PC-9 (cell line): ENCODE measurements around the gene E2F4. TPM values are rescaled to one million over a fixed set of nuclear protein-coding genes. Genes with fewer than 3 reads are reported as not detected.

Experiments used
- BruUV-seq: library from RNA; stranded (reverse); fragments of 400-500 nt; replicated peaks from 2 replicates; lab custom pipeline; 2021; lab: Mats Ljungman, UMichigan
- CTCF ChIA-PET: fragments of 300-600 bp; sonication (Branson Sonifier 250); formaldehyde crosslinking; loops from one replicate; lab custom pipeline; 2022; ENCODE audit warnings: antibody characterized with exemption; lab: Charles Lee
- POLR2A ChIA-PET: fragments of 300-600 bp; sonication (Branson Sonifier 250); formaldehyde crosslinking; loops from one replicate; lab custom pipeline; 2022; ENCODE audit warnings: antibody characterized with exemption; ENCODE audit not compliant: unreplicated experiment; lab: Charles Lee
- DNase-seq, 2 experiments: peaks; one replicate each; pipeline versions ENCODE4 v3.0.0 to v3.0.0-alpha.2; 2015 to 2022; ENCODE audit warnings: mixed read lengths in 1 of 2
- H2AFZ ChIP-seq: fragments of 200-600 bp; sonication (generic); 2 replicates; pipeline ENCODE4 v1.8.1; 2017; ENCODE audit warnings: antibody characterized with exemption
- H3F3A ChIP-seq: fragments of 200-600 bp; sonication (generic); 2 replicates; pipeline ENCODE4 v1.8.1; 2017; ENCODE audit warnings: antibody characterized with exemption, mild to moderate bottlenecking, low read depth; ENCODE audit not compliant: insufficient read depth
- H3K27ac ChIP-seq: fragments of 200-600 bp; sonication (generic); 2 replicates; pipeline ENCODE4 v1.6.1; 2016; ENCODE audit warnings: mixed run types
- H3K27me3 ChIP-seq: fragments of 200-600 bp; sonication (generic); 2 replicates; pipeline ENCODE4 v1.6.1; 2016; ENCODE audit warnings: low read depth, mixed run types; ENCODE audit not compliant: insufficient read depth
- H3K36me3 ChIP-seq: fragments of 200-600 bp; sonication (generic); 2 replicates; pipeline ENCODE4 v1.6.1; 2016; ENCODE audit warnings: low read depth, mixed run types
- H3K4me1 ChIP-seq: fragments of 200-600 bp; sonication (generic); replicated peaks from 2 replicates; pipeline ENCODE4 v1.6.1; 2016; ENCODE audit warnings: mixed run types; ENCODE audit not compliant: insufficient read depth
- H3K4me2 ChIP-seq: fragments of 200-600 bp; sonication (generic); 2 replicates; pipeline ENCODE4 v1.6.1; 2017; ENCODE audit warnings: mixed run types
- H3K4me3 ChIP-seq: fragments of 200-600 bp; sonication (generic); 2 replicates; pipeline ENCODE4 v1.6.1; 2016; ENCODE audit warnings: mixed run types
- H3K79me2 ChIP-seq: fragments of 200-600 bp; sonication (generic); 2 replicates; pipeline ENCODE4 v1.6.1; 2017; ENCODE audit warnings: low read depth, mixed run types
- H3K9me2 ChIP-seq: fragments of 200-600 bp; sonication (generic); 2 replicates; pipeline ENCODE4 v1.8.1; 2017; ENCODE audit warnings: mild to moderate bottlenecking; ENCODE audit not compliant: insufficient read depth
- H3K9me3 ChIP-seq: fragments of 200-600 bp; sonication (generic); 2 replicates; pipeline ENCODE4 v1.8.1; 2016; ENCODE audit warnings: low read depth; ENCODE audit not compliant: insufficient read depth
- H4K20me1 ChIP-seq: fragments of 200-600 bp; sonication (generic); 2 replicates; pipeline ENCODE4 v1.8.1; 2017; ENCODE audit not compliant: insufficient read depth
- CTCF ChIP-seq: fragments of 200-600 bp; sonication (generic); conservative IDR thresholded peaks from 2 replicates; pipeline ENCODE4 v1.6.1; 2017; ENCODE audit warnings: mixed run types, antibody characterized with exemption, mild to moderate bottlenecking, moderate library complexity
- EZH2 ChIP-seq: fragments of 200-600 bp; sonication (generic); IDR thresholded peaks from 2 replicates; pipeline ENCODE4 v1.8.0; 2017; ENCODE audit warnings: antibody characterized with exemption, low read depth
- intact Hi-C: fragments of 100-400 bp; cut with micrococcal nuclease; formaldehyde crosslinking; loops from one replicate; pipeline ENCODE4 v1.10.0; 2022; ENCODE audit not compliant: unreplicated experiment
- total RNA-seq: library from RNA; stranded (reverse); gene quantifications from 2 replicates; pipeline ENCODE4 v1.2.3, GENCODE V29; 2021

E2F4 gene
- total RNA-seq, 1 experiment from 2014 or later = 78.4 TPM

GRCh38 chr16:67243481-67243880 is 51.5 kb downstream of the E2F4 start:
- Histone ChIP-seq H3K4me1 (peaks cover 73% of the 10 kb centered on the region), H3K27me3 (no peaks in the 10 kb centered on the region), H4K20me1 (no peaks in the 10 kb centered on the region), H3K27ac (peak overlapping the region; percentile 76), H3K79me2 (peaks cover 57% of the 10 kb centered on the region), H3K9me3 (no peaks in the 10 kb centered on the region), H2AFZ (no peak overlapping the region), H3F3A (peaks cover 86% of the 10 kb centered on the region), H3K4me2 (peak overlapping the region; percentile 87), H3K9me2 (no peaks in the 10 kb centered on the region), H3K36me3 (no peaks in the 10 kb centered on the region; the same call in 1 of the 2 replicates), H3K4me3 (no peak overlapping the region)
- no peak for DNase-seq
- ChIA-PET CTCF (interaction anchor here (0.5 kb wide), 1 partner anchor 576 kb away, joined by 3 read pairs; no protein-coding TSS in a partner anchor), POLR2A (no interaction called here)
- no TSS peak for BruUV-seq
- intact Hi-C loops = loop anchor here (10.0 kb wide), 1 partner anchor 991 kb away; the partner anchor contains the start of gene ESRP2
- TF ChIP-seq EZH2 = no peak
- TF ChIP-seq CTCF = no peak

DNA sequence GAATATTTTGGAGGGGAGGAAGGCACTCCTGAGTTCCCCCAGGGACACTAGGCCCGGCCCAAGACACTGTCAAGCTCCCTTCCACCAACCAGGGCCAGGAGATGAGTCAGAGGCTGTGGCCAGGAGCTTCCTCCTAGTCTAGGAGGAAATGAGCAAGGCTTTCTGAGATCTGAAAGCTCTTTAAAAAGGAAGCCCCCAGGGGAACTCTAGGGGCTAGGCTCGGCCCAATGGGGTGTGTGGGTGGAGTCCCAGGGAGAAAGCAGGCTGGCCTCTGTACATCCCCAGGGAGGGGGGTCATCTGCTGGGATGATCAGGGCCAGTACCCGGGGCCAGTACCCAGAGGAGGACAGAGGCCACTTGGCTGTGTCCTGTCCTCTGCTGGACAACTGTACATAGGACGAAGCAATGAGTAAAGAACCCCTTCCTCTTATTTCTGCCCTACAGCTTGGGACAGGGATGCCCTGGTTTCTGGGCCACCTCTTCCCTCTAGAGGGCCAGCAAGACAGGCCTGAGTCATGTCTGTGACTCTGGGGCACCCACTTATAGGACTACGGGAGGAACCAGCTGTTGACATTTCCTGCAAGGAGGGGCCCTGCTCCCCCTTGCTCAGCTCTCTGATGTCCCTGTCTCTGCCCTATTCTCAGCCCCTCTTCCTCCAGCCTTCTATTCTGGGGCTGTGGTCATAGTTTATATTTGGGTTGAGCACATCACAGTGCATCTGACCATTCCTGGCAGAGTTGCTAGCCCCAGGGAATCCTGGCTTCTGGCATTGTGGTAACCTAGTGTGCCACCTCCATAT is 52.6 kb downstream of the E2F4 start:
- peaks cover 70% of the 10 kb centered on the region for H3K4me1 ChIP-seq
- H2AFZ ChIP-seq = no peak overlapping the region
- peak; percentile 71 to 94 for DNase-seq
- peak overlapping the region; percentile 76 for H3K27ac ChIP-seq
- no peaks in the 10 kb centered on the region for H3K9me2 ChIP-seq
- POLR2A ChIA-PET = interaction anchor here (0.5 to 1.0 kb wide), 8 partner anchors 18 to 862 kb away, joined by 3 to 16 read pairs (median 6); partner anchors contain the start of gene TMEM208
- H3K4me3 ChIP-seq = peak overlapping the region; percentile 90; the same call in 1 of the 2 replicates
- H4K20me1 ChIP-seq = no peaks in the 10 kb centered on the region
- peaks cover 76% of the 10 kb centered on the region for H3F3A ChIP-seq
- no peaks in the 10 kb centered on the region; the same call in 1 of the 2 replicates for H3K36me3 ChIP-seq
- no peaks in the 10 kb centered on the region for H3K9me3 ChIP-seq
- no peak for TF ChIP-seq CTCF
- no peak for TF ChIP-seq EZH2
- no peaks in the 10 kb centered on the region; the same call in 1 of the 2 replicates for H3K27me3 ChIP-seq
- peak overlapping the region; percentile 87 for H3K4me2 ChIP-seq
- intact Hi-C loops = loop anchor here (5.0 to 10.0 kb wide), 2 partner anchors 72 to 990 kb away; partner anchors contain the start of genes ESRP2 and NOL3
- H3K79me2 ChIP-seq = peaks cover 46% of the 10 kb centered on the region
- CTCF ChIA-PET = interaction anchor here (0.6 to 1.0 kb wide), 4 partner anchors 18 to 227 kb away, joined by 3 to 7 read pairs (median 4); partner anchors contain the start of genes ELMO3 and TMEM208
- BruUV-seq = no TSS peak

DNA sequence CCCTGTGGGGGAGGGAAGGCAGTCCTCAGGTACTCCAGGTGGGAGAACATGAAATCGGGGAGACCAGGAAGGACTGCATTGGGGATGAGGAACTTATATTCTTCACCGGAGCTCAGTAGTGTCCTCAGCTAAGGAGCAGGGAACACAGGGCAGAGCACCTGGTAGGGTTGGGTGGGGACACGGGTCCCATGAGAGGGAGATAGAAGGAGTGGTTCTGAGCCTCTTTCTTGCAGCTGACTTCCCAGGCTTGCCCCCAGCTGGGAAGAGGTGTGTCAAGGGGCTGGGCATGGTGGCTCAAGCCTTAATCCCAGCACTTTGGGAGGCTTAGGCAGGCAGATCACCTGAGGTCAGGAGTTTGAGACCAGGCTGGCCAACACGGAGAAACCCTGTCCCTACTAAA is 53.2 kb downstream of the E2F4 start:
- no peaks in the 10 kb centered on the region for H3K9me2 ChIP-seq
- no peaks in the 10 kb centered on the region for H3K36me3 ChIP-seq
- H3F3A ChIP-seq = peaks cover 70% of the 10 kb centered on the region
- H3K27me3 ChIP-seq = no peaks in the 10 kb centered on the region; the same call in 1 of the 2 replicates
- peak overlapping the region; percentile 90; the same call in 1 of the 2 replicates for H3K4me3 ChIP-seq
- H3K9me3 ChIP-seq = no peaks in the 10 kb centered on the region
- H3K4me2 ChIP-seq = peak overlapping the region; percentile 87
- ChIA-PET CTCF (no interaction called here), POLR2A (no interaction called here)
- H3K4me1 ChIP-seq = peaks cover 64% of the 10 kb centered on the region
- TSS peak; percentile 31 for BruUV-seq
- H2AFZ ChIP-seq = no peak overlapping the region
- H3K27ac ChIP-seq = peak overlapping the region; percentile 76
- H4K20me1 ChIP-seq = no peaks in the 10 kb centered on the region
- no peak for DNase-seq
- H3K79me2 ChIP-seq = peaks cover 40% of the 10 kb centered on the region
- TF ChIP-seq EZH2 (no peak), CTCF (no peak)
- intact Hi-C loops = loop anchor here (5.0 to 10.0 kb wide), 2 partner anchors 73 to 990 kb away; partner anchors contain the start of genes ESRP2 and NOL3
